ENCODE results near the gene PPP1R36. TPM values are rescaled to one million over a fixed set of nuclear protein-coding genes. Genes with fewer than 3 reads are reported as not detected.

Gene PPP1R36
- total RNA-seq, 4 donors from 2014 or later: 0.31 to 2.4 (median 0.55) TPM; not detected in 1

DNA sequence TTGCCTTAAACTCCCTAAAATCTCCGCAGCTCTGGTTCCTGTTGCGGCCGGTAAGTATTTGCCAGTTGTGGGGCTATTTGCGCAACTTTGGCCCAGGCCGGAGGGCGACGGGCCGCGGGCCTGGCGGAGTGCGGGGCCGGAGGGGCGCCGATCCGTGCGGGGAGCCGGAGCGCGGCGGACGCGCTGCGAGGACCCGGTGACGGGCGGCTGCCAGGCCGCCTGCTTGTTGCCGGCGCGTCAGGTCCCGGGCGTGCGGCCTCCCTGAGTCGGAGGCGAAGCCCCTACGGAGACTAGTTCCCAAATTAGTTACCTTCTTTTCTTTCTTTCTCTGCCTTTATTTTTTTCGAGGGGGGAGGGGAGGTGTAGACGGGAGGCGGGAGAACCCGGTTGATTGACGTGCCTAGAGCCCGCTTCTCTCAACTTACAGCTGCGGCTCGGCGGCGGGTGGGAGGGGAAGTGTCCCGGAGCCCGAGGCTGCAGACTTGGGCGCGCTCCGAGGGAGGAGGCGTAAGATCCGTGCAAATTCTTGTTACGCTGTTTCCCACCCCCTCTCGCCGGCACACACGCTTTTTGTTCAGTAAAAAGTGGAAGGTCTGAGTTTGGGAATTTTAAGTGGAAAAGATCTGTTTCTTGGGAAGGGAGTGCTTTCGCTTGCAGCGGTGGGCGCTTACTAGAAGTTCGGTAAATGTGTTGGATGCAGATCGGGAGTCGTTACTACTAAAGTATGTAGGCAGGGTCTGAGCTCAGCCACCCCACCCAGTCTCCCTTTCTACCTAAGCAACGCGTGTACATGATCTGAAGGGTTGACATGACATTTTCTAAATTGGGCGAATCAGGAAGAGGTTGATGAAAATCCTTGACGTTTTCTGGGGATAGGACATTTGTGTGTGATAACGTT lies 44.6 kb upstream of the PPP1R36 start:
- peak; percentile 86 to 90 for DNase-seq
- H3K9me3 ChIP-seq: no peaks in the 10 kb centered on the region

DNA sequence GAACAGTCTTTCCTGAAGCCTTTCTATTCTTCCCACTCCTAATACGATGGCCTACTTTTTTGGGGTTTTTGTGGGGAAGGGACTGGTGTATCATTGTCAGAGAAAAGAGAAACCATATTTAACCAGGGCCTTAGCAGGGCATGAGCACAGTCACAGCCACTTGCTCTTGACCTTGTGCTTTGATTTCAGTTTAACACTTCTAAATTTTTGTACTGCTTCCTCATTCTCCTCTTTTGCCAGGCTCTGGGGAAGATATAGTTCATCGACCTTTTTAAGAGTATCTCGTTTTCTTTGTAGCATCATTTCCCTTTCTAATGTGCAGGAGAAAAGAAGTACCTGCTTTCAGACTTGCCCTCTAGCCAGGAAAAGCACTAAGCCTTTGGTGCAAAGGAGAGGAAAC lies 43.0 kb upstream of the PPP1R36 start:
- Histone ChIP-seq H3K9me3 (no peaks in the 10 kb centered on the region), H3K4me3 (peak overlapping the region; percentile 75 to 94 (median 86)), H3K27ac (peak overlapping the region; percentile 97 to 99 (median 98)), H3K27me3 (no peaks in the 10 kb centered on the region), H3K4me1 (peaks cover 46 to 68% of the 10 kb centered on the region in 2 donors), H3K36me3 (no peaks in the 10 kb centered on the region)
- no peak for ATAC-seq
- in situ Hi-C loops (cut with MboI; ENCODE audit: low sequenced_read_pairs in 4 of 4) (no loop called here), intact Hi-C loops (cut with DNase I; ENCODE audit: low total_unique reads) (loop anchor here (5.0 to 10.0 kb wide), 4 partner anchors 66 to 526 kb away; partner anchors contain the start of gene CHURC1)
- TF ChIP-seq POLR2A (IDR thresholded peaks at IDR 0.05): no peak
- TF ChIP-seq, protein P1, sequence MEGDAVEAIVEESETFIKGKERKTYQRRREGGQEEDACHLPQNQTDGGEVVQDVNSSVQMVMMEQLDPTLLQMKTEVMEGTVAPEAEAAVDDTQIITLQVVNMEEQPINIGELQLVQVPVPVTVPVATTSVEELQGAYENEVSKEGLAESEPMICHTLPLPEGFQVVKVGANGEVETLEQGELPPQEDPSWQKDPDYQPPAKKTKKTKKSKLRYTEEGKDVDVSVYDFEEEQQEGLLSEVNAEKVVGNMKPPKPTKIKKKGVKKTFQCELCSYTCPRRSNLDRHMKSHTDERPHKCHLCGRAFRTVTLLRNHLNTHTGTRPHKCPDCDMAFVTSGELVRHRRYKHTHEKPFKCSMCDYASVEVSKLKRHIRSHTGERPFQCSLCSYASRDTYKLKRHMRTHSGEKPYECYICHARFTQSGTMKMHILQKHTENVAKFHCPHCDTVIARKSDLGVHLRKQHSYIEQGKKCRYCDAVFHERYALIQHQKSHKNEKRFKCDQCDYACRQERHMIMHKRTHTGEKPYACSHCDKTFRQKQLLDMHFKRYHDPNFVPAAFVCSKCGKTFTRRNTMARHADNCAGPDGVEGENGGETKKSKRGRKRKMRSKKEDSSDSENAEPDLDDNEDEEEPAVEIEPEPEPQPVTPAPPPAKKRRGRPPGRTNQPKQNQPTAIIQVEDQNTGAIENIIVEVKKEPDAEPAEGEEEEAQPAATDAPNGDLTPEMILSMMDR (IDR thresholded peaks at IDR 0.05 in 4 of 5, conservative IDR thresholded peaks at IDR 0.05 in 1 of 5): no peak
- no peak for DNase-seq

More for the DNA sequence above, 44.6 kb upstream of the PPP1R36 start:
- in situ Hi-C loops (cut with MboI; ENCODE audit: low sequenced_read_pairs in 4 of 4) (no loop called here), intact Hi-C loops (cut with DNase I; ENCODE audit: low total_unique reads) (loop anchor here (1.0 to 10.0 kb wide), 8 partner anchors 35 to 863 kb away; partner anchors contain the start of genes CHURC1, HSPA2, MTHFD1 and WDR89)
- Histone ChIP-seq H3K27me3 (no peaks in the 10 kb centered on the region), H3K4me3 (peak overlapping the region; percentile 75 to 94 (median 86)), H3K27ac (peak overlapping the region; percentile 97 to 99 (median 98)), H3K36me3 (no peaks in the 10 kb centered on the region), H3K4me1 (peaks cover 47 to 64% of the 10 kb centered on the region in 2 donors)
- TF ChIP-seq, protein P1 (IDR thresholded peaks at IDR 0.05 in 4 of 5, conservative IDR thresholded peaks at IDR 0.05 in 1 of 5): no peak
- peak; percentile 45 to 48 for TF ChIP-seq POLR2A (IDR thresholded peaks at IDR 0.05)
- peak; percentile 51 to 54 for ATAC-seq

DNA sequence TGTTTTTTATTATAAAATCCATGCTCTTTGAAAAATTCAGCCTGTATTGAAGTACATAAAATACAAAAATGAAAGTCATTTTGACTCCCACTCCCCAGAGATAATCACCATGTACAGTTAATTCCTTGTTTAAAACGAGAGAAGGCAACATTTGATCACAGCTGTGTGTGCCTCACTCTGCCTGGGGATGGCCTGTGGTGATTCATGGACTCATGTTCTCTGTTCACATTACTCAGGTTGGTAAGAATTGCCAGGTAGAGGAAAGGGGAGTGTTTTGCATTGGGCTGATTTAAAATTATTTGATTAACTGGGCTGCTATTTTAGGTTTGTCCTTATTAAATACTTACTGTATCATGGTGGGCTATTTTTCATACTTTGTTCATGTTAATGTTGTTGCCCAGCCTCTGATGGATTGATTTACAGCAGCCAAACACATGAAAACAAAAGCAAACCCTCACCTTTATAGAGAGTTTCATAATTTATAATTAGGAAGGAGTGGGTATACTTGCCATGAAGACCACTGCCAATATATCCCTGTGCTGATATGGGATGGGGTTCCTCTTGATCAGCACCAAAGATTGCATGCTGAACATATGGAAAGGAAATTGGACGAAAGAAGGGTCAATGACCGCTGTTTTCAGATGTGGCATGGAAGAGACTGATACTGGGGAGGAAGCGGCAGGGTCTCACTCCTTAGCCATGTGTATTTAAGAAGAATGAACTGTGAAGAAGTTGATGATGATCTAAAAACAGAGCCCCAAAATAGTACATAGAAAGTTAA lies 42.2 kb upstream of the PPP1R36 start:
- in situ Hi-C loops (cut with MboI; ENCODE audit: low sequenced_read_pairs in 4 of 4): no loop called here
- Histone ChIP-seq H3K36me3 (no peaks in the 10 kb centered on the region), H3K27me3 (no peaks in the 10 kb centered on the region), H3K27ac (peak overlapping the region; percentile 97 to 99 (median 98)), H3K4me3 (peak overlapping the region; percentile 2 to 94 (median 82)), H3K4me1 (peaks cover 46 to 68% of the 10 kb centered on the region in 2 donors), H3K9me3 (no peaks in the 10 kb centered on the region)
- peak in 1 of 2 donors; percentile 30 for TF ChIP-seq POLR2A (IDR thresholded peaks at IDR 0.05)
- TF ChIP-seq, protein P1 (IDR thresholded peaks at IDR 0.05 in 4 of 5, conservative IDR thresholded peaks at IDR 0.05 in 1 of 5): no peak
- DNase-seq: peak; percentile 35 to 47
- intact Hi-C loops (cut with DNase I; ENCODE audit: low total_unique reads): loop anchor here (5.0 to 10.0 kb wide), 4 partner anchors 65 to 525 kb away; partner anchors contain the start of gene CHURC1
- peak in 1 of 2 donors; percentile 40 for ATAC-seq

DNA sequence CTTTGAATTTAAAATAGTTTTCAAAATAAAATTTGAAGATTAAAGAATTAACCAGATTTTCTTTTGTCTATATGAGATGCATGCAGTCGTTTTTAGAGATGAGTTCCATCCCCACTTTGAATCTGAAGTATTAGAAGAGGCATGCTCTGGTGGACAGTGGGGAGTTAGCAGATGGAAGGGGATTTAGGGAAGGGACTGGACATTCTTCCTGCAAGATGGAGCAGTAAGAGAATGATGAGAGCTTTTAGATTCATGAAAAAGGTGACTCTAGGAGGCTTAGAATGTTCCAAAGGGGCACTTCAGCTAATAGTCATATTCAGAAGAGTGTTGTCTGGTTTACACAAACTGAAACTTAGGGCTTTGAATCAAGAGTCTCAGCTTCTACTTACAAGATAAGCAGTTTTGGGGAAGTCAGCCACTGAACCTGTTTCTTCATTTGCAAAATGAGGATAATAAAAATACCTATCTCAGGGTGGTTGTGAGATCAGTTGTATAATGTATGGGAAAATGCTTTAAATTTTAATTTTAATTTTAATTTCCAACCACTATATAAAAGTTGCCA lies 41.5 kb upstream of the PPP1R36 start:
- ATAC-seq (no peak), DNase-seq (no peak)
- Histone ChIP-seq H3K27me3 (no peaks in the 10 kb centered on the region), H3K9me3 (no peaks in the 10 kb centered on the region), H3K36me3 (no peaks in the 10 kb centered on the region), H3K4me3 (no peak overlapping the region), H3K27ac (peak overlapping the region; percentile 97 to 99 (median 98)), H3K4me1 (peaks cover 46 to 68% of the 10 kb centered on the region in 2 donors)
- TF ChIP-seq POLR2A (IDR thresholded peaks at IDR 0.05): no peak
- TF ChIP-seq, protein P1 (IDR thresholded peaks at IDR 0.05 in 4 of 5, conservative IDR thresholded peaks at IDR 0.05 in 1 of 5): no peak
- intact Hi-C loops (cut with DNase I; ENCODE audit: low total_unique reads) (loop anchor here (5.0 to 10.0 kb wide), 4 partner anchors 64 to 524 kb away; partner anchors contain the start of gene CHURC1), in situ Hi-C loops (cut with MboI; ENCODE audit: low sequenced_read_pairs in 4 of 4) (no loop called here)

All from gastrocnemius medialis (tissue), 4 donors.